ENCODE measurements around the gene VENTX.
"Not testable (repeated sequence)": the region's sequence is repeated elsewhere in the genome, so short reads cannot be mapped to it uniquely, and the experiment has no call there.

The VENTX gene

GRCh38 chr10:133217800-133218589 is 19.7 kb upstream of the VENTX start:
- no peak for DNase-seq

- DNase-seq, result no peak
Observed at GRCh38 chr10:133218891-133219290, 18.8 kb upstream of the VENTX start.

- DNase-seq, result no peak
Observed at GRCh38 chr10:133219782-133220181, 17.9 kb upstream of the VENTX start.

GRCh38 chr10:133221331-133221730 is 16.3 kb upstream of the VENTX start:
- DNase-seq, result no peak

GRCh38 chr10:133221756-133222155 is 15.9 kb upstream of the VENTX start:
- not testable (repeated sequence) for DNase-seq

- DNase-seq, result no peak
Observed at GRCh38 chr10:133224076-133224475, 13.6 kb upstream of the VENTX start.

- no peak for DNase-seq
Observed at GRCh38 chr10:133224756-133225372, 12.8 kb upstream of the VENTX start.

GRCh38 chr10:133225707-133226191 is 11.9 kb upstream of the VENTX start:
- no peak for DNase-seq

- no peak for DNase-seq
Observed at GRCh38 chr10:133226251-133226808, 11.3 kb upstream of the VENTX start.

GRCh38 chr10:133227256-133227655 is 10.4 kb upstream of the VENTX start:
- no peak for DNase-seq

- DNase-seq, result no peak
Observed at GRCh38 chr10:133229265-133230043, 8.2 kb upstream of the VENTX start.

GRCh38 chr10:133230044-133230361 is 7.7 kb upstream of the VENTX start, which contains the start of gene UTF1:
Gene UTF1 (plus strand): TSS chr10:133230217. CDS start chr10:133230289, 72 bp downstream.
- DNase-seq, result no peak

- no peak for DNase-seq
Observed at GRCh38 chr10:133230387-133231195, 7.1 kb upstream of the VENTX start.

GRCh38 chr10:133231244-133231945 is 6.3 kb upstream of the VENTX start:
- no peak for DNase-seq

GRCh38 chr10:133231946-133232574 is 5.6 kb upstream of the VENTX start:
- no peak for DNase-seq

- DNase-seq, result not testable (repeated sequence)
Observed at GRCh38 chr10:133234796-133235195, 2.9 kb upstream of the VENTX start.

- no peak for DNase-seq
Observed at GRCh38 chr10:133235265-133235855, 2.3 kb upstream of the VENTX start.

GRCh38 chr10:133235932-133236331 is 1.7 kb upstream of the VENTX start:
- DNase-seq, result no peak

- DNase-seq, result no peak
Observed at GRCh38 chr10:133236401-133237240, 1.0 kb upstream of the VENTX start.

GRCh38 chr10:133237241-133237587 is 441 bp upstream of the VENTX start:
- DNase-seq, result no peak

All from fibroblast of skin of right biceps (primary cell).